Ramos (cell line): Measurements from ENCODE around the gene LRRC4C.

Source experiments
- in situ Hi-C: fragments of 300-500 bp; cut with MboI; formaldehyde crosslinking; loops from one replicate; pipeline ENCODE4 v1.14.3; 2022; ENCODE audit warnings: low sequenced_read_pairs; ENCODE audit not compliant: unreplicated experiment

LRRC4C gene

GRCh38 chr11:40287916-40288803 lies 1171.3 kb downstream of the LRRC4C start:
- in situ Hi-C loops: no loop called here

DNA sequence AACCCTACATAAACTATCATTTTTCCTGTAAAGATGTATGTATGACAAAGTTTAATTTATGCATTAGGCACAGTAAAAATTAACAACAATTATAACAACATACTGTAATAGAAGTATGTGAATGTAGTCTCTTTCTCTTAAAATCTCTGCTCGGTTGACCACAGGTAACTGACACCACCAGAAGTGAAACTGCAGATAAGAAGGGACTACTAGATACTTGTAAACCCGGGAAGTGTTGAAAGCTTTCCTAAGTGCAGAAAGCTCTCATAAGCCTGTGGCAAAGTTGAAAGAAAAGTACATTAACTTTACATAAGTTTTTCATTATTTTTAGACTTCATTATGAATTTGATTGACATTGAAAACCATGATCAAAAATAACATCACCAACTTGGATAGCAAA lies 1173.3 kb downstream of the LRRC4C start:
- in situ Hi-C loops: no loop called here

- in situ Hi-C loops: no loop called here
These were observed 1173.9 kb downstream of the LRRC4C start for GRCh38 chr11:40285558-40285957.

DNA sequence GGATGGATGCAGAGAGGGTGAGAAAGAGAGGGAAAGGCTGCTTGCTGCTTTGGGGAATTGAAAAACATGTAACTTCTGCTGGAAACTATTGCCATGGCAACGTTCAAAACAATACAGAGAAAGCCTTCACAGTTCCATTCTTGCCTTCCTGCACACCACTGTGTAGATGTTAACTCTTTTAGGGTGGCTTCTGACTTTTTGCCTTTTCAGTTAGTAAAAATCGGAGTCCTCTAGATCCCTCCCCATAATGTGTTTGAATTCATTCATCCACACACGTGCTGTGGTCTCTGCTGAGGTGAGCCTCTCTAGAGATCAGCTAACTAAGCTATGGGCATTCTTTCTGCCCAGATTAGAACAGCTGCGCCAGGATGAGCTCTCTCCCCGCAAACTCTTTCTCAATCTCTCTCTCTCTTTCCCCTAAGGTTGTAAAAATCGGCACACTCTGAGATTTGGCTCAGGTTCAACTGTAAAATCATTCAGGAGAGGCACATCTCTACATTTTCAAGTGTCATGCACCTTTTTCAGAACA lies 1178.3 kb downstream of the LRRC4C start:
- in situ Hi-C loops: no loop called here

DNA sequence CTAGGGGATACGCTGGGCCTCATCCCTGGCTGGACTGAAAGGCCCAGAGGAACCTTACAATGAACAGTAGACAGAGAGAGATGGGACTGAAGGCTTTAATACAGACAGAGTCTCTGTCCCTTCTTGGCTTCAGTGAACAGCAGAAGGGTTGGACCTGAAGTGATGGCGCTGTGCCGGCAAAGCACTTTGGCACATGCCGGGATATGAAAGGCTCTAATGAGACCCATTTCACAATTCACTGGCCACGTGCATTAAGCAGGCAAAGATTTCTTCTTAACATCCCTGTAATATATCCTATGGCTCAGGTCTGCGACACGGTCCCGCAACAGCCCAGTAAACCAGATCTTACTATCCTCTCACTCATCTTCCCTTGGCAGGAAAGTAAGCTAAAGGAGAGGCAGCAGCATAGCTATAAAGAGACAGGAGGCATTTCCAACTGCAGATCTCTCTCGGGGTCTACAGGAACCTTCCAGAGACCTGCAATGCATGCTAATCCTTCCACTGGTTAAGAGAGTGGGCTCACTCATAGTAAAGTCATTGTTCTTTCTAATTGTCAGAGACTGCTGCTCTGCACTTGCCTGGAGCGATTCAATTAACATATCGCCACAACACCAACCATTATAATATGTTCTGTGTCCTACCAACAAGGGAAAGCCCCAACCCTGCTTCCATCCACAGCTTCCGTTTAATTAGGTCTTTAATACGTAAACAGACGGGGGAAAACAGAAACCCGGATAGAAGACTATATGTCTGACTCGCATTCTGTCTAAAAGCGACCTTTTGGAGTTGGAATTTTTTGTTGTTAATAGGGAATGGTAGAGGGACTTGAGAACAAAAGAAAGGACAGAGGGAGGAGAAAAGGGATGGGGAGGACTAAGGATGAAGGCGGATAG lies 1179.0 kb downstream of the LRRC4C start:
- in situ Hi-C loops: no loop called here

GRCh38 chr11:40276960-40277359 lies 1182.5 kb downstream of the LRRC4C start:
- in situ Hi-C loops: no loop called here

DNA sequence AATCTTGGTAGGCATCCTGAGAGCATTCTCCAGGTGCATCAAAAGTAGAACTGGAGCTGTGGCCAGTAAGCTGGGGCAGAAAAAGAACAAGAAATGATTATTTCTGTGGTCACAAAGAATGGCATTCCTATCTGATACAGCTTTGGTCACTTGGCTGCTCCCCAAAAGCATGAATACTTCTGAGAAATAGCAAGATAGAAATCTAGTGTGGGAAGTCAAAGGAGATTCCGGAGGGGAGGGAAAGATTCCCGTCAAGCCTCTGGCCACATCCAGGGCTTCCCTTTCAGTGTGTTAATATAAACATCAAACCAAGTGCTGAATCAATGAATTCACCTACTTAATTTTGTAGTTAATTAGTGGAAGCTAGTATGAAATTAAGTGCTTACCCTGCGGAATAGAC lies 1185.4 kb downstream of the LRRC4C start:
- in situ Hi-C loops: no loop called here

DNA sequence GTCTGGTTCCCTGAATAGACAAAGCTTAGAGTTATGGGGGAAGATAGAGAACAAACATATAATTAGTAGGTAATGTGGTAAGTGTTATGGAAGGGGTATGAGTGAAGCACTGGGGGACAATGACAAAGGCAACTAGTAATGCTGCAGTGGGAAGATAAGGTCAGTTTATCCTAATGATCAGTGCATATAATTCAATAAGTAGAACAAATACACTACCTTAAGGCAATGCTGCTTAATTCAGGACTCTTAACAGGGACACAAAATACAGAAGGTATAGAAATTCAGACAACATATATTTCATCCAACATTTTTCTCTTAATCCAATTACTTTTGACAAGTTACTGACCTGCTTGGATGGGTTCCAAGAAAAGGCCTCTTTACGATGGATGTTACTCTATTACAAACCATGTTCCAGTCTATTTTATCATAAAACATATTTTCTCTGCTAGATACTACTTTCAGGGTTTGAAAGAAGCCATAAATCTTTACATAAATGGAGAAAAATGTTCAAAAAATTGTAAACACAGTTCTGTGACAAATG lies 1186.2 kb downstream of the LRRC4C start:
- in situ Hi-C loops: no loop called here

GRCh38 chr11:40271361-40271760 lies 1188.1 kb downstream of the LRRC4C start:
- in situ Hi-C loops: no loop called here

DNA sequence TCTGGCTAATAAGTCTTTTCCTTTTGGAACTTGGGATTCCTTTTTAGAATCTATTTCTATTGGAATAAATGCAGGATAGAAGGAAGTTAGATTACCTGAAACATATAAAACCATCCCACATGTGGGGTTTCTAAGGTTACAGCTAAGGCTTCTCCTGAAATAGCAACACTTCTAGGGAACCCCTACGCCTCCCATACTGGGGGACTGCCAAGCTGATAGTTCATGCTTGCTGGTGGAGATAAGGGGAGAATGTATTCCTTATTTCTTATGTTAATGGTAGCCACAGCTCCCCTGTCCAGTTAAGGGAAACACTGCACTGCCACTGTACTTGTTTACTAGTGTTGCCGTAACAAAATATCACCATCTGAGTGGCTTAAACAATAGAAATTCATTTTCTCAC lies 1189.6 kb downstream of the LRRC4C start:
- in situ Hi-C loops: no loop called here

DNA sequence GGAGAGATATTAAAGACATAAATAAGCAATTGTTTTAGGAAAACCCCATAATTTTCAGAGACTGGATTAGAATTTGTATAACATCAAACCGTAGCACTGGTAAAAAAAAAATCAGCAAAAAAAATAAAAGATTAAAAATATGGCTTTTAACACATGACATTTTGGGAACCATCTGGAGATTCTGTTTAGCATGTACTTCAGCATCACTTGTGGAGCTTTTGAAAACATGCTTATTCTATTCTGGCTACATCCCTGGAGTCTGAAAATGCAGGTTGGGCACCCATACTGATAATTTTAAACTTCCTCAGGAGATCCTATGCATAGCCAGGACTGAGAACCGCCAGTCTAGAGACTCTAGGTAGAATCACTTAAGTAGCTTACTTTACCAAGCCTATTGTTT lies 1190.9 kb downstream of the LRRC4C start:
- in situ Hi-C loops: no loop called here

DNA sequence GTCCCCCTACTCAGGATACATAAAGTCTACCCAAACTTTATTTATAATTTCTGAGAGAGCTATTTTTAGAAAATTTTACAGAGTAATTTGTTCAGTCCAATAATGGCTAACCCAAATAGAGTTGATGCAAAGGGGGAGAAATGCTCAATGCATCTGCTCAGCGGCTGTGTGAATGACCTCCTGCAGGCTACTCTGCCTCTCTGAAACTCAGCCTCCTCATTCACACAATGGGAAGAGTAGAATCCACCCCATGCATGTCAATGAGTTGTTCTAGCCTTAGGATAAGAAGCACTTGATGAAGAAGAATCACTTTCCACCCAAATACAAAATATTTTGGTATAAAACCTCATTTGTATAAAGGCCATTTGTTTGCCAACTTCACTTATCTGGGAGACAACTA lies 1204.0 kb downstream of the LRRC4C start:
- in situ Hi-C loops: no loop called here

DNA sequence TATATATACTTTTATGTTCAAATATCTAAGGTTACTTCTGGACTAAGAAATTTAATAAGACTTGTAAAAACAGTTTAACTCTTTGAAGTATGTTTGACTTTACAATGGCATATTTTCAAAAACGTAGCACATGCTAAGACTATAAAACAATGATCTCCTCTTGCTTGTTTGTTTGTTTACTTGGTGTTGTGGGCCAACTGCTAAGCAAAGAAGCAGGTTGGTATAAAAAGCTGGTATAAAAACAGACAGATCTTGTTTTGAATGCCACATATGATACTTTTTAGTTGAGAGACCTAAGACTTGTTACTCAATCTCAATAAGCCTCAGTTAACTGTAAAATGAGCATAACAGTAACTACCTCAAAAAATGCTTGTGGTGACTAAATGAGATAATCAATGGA lies 1206.3 kb downstream of the LRRC4C start:
- in situ Hi-C loops: no loop called here

DNA sequence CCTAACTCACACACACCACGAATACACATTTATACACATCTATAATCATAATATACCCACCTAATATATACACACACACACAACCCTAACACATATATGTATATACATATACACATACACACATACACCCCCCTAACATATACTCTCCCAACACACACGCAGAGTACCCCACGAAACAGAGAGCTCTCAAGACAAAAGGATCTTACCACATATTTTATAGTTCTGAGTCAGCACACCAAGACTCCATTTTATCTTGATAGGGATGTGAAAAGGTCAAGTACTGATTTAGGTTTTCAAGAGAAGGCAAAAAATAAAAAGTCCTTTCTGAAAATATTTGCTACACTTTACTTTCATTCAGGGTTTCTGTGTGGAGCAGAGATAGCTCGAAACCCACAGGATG lies 1207.2 kb downstream of the LRRC4C start:
- in situ Hi-C loops: no loop called here

DNA sequence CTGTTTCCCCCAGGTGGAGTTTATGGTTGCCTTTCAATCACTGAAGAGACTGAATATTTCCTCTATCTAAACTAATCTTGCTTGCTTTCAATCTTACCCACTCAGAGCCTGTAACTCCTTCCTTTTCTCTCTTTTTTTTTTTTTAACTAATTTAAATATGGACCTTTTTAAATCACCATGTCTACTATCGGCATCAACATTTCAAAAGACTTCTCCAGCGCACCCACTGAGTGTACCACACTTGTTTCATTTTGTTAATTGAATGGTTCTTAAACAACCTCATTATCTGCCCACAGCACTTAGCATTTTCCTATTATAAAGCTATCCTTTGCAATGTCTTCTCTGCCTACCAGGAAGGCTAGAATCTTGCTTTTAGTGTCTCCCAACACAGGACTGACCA lies 1212.5 kb downstream of the LRRC4C start:
- in situ Hi-C loops: no loop called here

GRCh38 chr11:40241524-40242051 lies 1217.9 kb downstream of the LRRC4C start:
- in situ Hi-C loops: no loop called here

- in situ Hi-C loops: no loop called here
These were observed 1219.2 kb downstream of the LRRC4C start for GRCh38 chr11:40240284-40240683.

- in situ Hi-C loops: no loop called here
These were observed 1222.9 kb downstream of the LRRC4C start for GRCh38 chr11:40236526-40236925.

GRCh38 chr11:40235841-40236240 lies 1223.6 kb downstream of the LRRC4C start:
- in situ Hi-C loops: no loop called here

GRCh38 chr11:40230821-40231220 lies 1228.6 kb downstream of the LRRC4C start:
- in situ Hi-C loops: no loop called here
